ENCODE measurements around the gene PHYHIPL. TPM values are rescaled to one million over a fixed set of nuclear protein-coding genes. Genes with fewer than 3 reads are reported as not detected.

PHYHIPL gene
- total RNA-seq, 1 donor from 2014 or later, result 0.19 TPM

DNA sequence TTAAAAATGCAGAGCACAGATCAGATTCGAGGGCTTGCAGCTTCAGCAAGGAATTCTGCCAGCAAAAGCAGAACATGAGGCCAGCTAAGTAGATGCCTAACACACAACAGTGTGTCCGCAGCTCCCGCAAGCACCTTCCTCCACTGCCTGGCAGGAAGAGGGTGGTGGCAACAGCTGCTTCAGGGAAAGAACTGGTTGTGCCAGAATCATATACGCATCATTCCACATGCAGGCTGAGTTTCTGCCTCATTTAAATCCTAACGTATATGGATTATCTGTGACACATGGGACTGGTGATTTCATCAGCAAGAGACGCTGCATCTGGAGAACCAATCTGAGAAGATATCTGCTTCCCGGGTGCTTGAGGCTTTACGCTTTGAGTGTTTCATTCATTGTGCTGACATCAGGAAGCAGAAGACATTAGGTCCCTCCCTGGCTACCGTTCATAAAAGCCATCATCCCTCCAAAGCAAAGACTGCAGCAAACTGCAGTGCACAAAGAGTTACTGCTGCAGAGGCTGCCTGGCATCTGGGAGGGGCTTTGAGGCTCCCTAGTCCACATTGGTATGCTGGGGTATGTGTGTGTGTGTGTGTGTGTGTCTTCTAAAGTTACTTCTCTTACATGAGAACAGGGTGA lies 107.1 kb downstream of the PHYHIPL start:
- intact Hi-C loops (cut with DNase I), result no loop called here
- no peak for DNase-seq (ENCODE audit: low spot score)

DNA sequence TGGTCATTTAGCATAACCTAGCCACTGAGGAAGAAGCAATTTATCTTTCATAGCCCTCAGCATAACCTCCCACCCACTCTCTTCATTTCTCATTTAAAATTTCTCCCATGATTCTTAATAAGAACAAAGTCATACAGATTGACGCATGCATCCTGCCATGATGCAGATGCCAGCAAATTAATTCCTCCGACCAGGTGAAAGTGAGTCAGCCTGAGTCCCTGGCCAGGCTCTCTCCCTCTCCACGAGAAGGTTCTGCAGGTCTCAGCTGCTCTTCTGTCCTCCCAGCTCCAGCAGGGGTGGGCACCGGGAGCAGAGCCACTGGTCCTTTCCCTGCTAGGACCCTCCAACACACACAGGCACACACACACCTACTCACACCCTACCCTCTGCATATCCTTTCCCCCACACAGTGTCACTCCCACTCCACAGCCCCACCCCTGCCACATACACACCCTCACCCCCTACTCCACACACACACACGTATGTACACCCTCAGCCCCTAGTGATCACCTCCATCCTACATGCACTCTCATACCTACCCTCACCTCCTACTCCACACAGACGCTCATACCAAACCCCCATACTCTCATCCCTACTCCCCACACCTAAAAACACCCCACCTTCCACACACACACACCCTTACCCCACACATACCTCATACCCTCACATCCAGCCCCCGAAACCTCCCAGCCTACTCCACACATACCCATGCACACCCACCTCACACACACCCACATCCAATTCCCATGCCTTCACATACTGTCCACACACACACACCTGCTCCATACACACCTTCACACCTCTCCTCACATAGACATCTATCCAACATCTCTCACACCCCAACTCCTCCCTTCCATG lies 107.9 kb downstream of the PHYHIPL start:
- intact Hi-C loops (cut with DNase I), result no loop called here
- no peak for DNase-seq (ENCODE audit: low spot score)

DNA sequence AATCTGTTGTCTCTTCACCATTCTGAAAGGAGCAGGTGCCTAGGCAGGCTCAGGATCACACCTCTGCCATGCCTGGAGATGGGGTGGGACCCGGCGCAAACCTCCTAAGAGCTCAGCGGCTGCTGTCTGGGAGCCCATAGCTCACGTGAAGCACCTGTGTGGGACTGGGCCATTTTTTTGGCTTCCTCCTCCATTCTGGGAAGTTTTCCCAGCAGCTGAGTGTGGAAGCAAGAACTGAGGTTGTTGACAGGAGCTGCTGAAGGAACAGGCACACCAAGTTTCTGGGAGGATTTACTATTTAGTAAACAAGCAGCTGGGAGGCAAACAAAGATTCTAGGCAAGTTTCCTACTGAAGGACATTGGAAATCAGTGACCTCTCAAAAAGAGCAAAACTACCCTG lies 108.6 kb downstream of the PHYHIPL start:
- DNase-seq (ENCODE audit: low spot score), result no peak
- intact Hi-C loops (cut with DNase I), result no loop called here

DNA sequence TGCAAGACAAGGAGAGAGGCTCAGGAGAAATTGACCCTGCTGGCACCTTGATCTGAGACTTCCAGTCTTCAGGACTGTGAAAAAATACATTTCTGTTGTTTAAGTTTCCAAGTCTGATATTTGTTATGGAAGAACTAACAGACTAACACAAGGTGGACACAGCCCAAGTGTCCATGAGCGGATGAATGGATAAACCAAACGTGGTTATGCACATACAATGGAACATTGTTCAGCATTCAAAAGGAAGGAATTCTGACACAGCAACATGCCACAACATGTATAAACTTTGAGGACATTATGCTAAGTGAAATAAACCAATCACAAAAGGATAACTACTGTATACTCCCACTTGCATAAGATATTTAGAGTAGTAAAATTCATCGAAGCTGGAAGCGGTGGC lies 109.4 kb downstream of the PHYHIPL start:
- intact Hi-C loops (cut with DNase I), result no loop called here
- DNase-seq (ENCODE audit: low spot score), result no peak

DNA sequence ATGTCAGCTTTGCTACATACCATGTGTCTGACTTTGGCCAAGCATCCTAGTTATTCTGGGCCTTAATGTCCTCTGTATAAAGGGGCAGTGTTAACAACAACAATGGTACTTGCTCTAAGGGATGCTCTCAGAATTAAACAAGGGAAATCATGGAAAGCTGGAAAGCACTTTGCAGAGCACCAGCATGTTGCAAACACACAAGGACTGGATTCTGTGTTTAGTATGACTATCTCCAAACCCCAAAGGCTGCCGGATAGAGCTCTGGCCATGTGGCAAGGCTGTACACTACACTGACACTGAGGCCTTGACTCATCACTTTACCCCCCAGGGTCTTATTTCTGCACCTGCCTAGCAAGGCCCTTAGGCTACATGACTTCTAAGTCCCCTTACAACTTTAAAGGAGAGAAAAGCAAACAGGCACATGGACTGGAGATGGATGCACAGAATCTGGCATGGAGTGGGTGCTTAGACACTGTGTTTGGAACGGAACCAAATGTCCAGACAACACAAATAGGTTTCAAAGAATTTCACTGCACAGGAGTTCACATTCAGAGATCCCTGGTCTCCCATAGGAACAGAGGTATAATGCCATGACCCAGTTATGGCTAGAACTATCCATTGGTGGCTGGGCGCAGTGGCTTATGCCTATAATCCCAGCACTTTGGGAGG lies 111.3 kb downstream of the PHYHIPL start:
- intact Hi-C loops (cut with DNase I), result no loop called here
- no peak for DNase-seq (ENCODE audit: low spot score)

DNA sequence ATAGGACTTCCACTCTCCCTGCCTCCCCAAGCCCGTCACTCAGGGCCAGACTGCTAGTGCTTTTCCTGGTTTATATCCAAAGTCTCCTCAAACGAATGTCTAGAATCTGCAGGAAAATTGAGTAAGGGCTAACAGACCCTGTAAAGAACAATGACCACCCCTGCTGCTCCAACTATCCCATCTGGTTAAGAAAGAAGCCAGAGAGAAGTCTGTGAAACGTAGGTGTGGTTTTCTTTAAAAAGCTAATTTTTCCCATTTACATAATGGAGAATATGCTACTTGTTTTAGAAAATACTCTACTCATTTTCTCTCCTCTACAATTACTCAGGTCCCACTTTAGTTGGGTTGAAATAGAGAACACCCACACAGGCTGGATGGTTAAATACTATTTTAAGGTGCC lies 113.4 kb downstream of the PHYHIPL start:
- DNase-seq (ENCODE audit: low spot score), result no peak
- intact Hi-C loops (cut with DNase I), result no loop called here

DNA sequence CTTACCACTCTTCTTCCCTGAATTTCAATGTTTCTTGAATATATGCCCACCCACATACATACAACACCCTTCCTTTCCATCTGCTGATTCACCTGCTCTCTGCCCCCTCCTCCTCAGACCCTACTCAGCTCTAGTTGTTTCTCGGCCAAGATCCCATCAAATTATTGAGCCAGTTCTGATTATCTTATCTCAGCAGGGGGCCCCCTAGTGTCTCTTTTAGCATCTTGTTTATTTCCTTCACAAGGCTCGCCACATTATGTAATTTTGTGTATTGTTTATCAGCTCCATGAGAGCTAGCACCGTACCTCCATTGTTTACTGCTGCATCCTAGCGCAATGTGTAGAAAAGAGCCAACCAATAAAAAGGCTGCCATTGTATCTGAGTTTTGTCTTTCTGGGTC lies 114.0 kb downstream of the PHYHIPL start:
- no peak for DNase-seq (ENCODE audit: low spot score)
- intact Hi-C loops (cut with DNase I), result no loop called here

Other genes starting within 250 kb of the PHYHIPL start
- gene FAM13C, start 185.9 kb downstream of the PHYHIPL start, total RNA-seq, result 7.5 TPM